Activated CD8-positive, alpha-beta T cell treated with anti-CD3 and anti-CD28 coated beads for 36 hours (primary cell): Measurements from ENCODE around the gene FSCN2. TPM values are rescaled to one million over a fixed set of nuclear protein-coding genes. Genes with fewer than 3 reads are reported as not detected.

Experiments used
- ATAC-seq: fragments of 200-7000 bp; cut with Tn5 transposase; one replicate; pipeline ENCODE4 v1.10.0; 2021; ENCODE audit warnings: mild to moderate bottlenecking, moderate library complexity
- CTCF ChIA-PET: fragments of 350-600 bp; sonication (Branson Sonifier 250); formaldehyde crosslinking; loops from one replicate; lab custom pipeline; 2021; ENCODE audit warnings: antibody characterized with exemption; lab: Charles Lee
- POLR2A ChIA-PET: fragments of 350-600 bp; sonication (Branson Sonifier 250); formaldehyde crosslinking; loops from one replicate; lab custom pipeline; 2021; ENCODE audit warnings: antibody characterized with exemption; lab: Charles Lee
- DNase-seq: peaks from one replicate; pipeline ENCODE4 v3.0.0-alpha.2; 2020
- H3K27ac Mint-ChIP-seq: one replicate; pipeline ENCODE4 v1.8.0; 2021; ENCODE audit warnings: mild to moderate bottlenecking, mixed read lengths
- H3K27me3 Mint-ChIP-seq: one replicate; pipeline ENCODE4 v1.8.0; 2021; ENCODE audit warnings: mixed read lengths
- H3K36me3 Mint-ChIP-seq: one replicate; pipeline ENCODE4 v1.8.0; 2021; ENCODE audit warnings: low read depth, mixed read lengths
- H3K4me1 Mint-ChIP-seq: one replicate; pipeline ENCODE4 v1.8.0; 2021; ENCODE audit warnings: low read depth, mixed read lengths
- H3K4me3 Mint-ChIP-seq: one replicate; pipeline ENCODE4 v1.8.0; 2021; ENCODE audit warnings: mild to moderate bottlenecking, moderate library complexity, mixed read lengths
- H3K9me3 Mint-ChIP-seq: one replicate; pipeline ENCODE4 v1.8.0; 2021; ENCODE audit warnings: mixed read lengths
- intact Hi-C: fragments of 100-400 bp; cut with micrococcal nuclease; formaldehyde crosslinking; loops from one replicate; pipeline ENCODE4 v1.10.0; 2022
- total RNA-seq, 2 experiments: library from RNA; stranded (reverse); gene quantifications; one replicate each; pipeline ENCODE4 v1.2.3, GENCODE V29; 2021
- TF ChIP-seq, protein P1 (sequence below): fragments of 200-600 bp; IDR thresholded peaks from one replicate; pipeline ENCODE4 v1.8.0; 2022; ENCODE audit warnings: antibody characterized with exemption, mild to moderate bottlenecking

The FSCN2 gene
- total RNA-seq, 2 experiments from 2014 or later, result 0.32 TPM; not detected in 1

- ChIA-PET POLR2A (interaction anchor here (1.4 kb wide), 1 partner anchor 12 kb away, joined by 3 read pairs; the partner anchor contains the start of gene FAAP100), CTCF (interaction anchor here (1.5 kb wide), 1 partner anchor 37 kb away, joined by 3 read pairs; no protein-coding TSS in a partner anchor)
- intact Hi-C loops, result no loop called here
- H3K4me3 Mint-ChIP-seq, result no peak overlapping the region
- ATAC-seq, result no peak
- peaks cover 19% of the 10 kb centered on the region for H3K36me3 Mint-ChIP-seq
- DNase-seq, result no peak
- H3K27me3 Mint-ChIP-seq, result no peaks in the 10 kb centered on the region
- no peak overlapping the region for H3K27ac Mint-ChIP-seq
- TF ChIP-seq, protein P1, sequence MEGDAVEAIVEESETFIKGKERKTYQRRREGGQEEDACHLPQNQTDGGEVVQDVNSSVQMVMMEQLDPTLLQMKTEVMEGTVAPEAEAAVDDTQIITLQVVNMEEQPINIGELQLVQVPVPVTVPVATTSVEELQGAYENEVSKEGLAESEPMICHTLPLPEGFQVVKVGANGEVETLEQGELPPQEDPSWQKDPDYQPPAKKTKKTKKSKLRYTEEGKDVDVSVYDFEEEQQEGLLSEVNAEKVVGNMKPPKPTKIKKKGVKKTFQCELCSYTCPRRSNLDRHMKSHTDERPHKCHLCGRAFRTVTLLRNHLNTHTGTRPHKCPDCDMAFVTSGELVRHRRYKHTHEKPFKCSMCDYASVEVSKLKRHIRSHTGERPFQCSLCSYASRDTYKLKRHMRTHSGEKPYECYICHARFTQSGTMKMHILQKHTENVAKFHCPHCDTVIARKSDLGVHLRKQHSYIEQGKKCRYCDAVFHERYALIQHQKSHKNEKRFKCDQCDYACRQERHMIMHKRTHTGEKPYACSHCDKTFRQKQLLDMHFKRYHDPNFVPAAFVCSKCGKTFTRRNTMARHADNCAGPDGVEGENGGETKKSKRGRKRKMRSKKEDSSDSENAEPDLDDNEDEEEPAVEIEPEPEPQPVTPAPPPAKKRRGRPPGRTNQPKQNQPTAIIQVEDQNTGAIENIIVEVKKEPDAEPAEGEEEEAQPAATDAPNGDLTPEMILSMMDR, result no peak
- H3K9me3 Mint-ChIP-seq, result no peaks in the 10 kb centered on the region
- H3K4me1 Mint-ChIP-seq, result peaks cover 3% of the 10 kb centered on the region
Measured at GRCh38 chr17:81563861-81564586, 35.8 kb downstream of the FSCN2 start.

DNA sequence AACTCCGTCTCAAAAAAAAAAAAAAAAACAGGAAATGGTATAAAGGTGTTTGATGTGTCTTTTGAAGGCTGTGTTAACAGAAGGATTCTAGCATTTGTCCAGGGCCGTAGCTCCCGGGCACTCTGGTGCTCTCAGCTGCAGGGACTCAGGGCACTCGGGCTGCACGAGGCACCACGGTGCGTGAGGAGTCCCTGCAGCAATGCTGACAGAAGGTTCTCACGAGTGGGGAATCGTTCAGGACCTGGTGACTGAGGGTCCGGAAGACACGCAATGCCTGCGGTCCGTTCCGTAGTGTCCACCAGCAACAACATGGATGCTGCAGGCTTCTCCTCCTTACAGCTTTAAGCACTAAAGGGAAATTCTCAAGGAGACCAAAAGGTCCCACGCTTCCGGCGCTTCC is 36.6 kb downstream of the FSCN2 start:
- ATAC-seq, result no peak
- CTCF ChIA-PET, result interaction anchor here (0.9 to 1.5 kb wide), 2 partner anchors 36 kb away, joined by 3 read pairs; no protein-coding TSS in a partner anchor
- no peak overlapping the region for H3K27ac Mint-ChIP-seq
- POLR2A ChIA-PET, result interaction anchor here (0.7 to 0.9 kb wide), 2 partner anchors 12 to 291 kb away, joined by 3 to 4 read pairs; partner anchors contain the start of gene FAAP100
- peaks cover 21% of the 10 kb centered on the region for H3K36me3 Mint-ChIP-seq
- H3K9me3 Mint-ChIP-seq, result no peaks in the 10 kb centered on the region
- no peak for DNase-seq
- TF ChIP-seq, protein P1, result no peak
- peaks cover 3% of the 10 kb centered on the region for H3K4me1 Mint-ChIP-seq
- H3K27me3 Mint-ChIP-seq, result no peaks in the 10 kb centered on the region
- intact Hi-C loops, result no loop called here
- H3K4me3 Mint-ChIP-seq, result no peak overlapping the region

DNA sequence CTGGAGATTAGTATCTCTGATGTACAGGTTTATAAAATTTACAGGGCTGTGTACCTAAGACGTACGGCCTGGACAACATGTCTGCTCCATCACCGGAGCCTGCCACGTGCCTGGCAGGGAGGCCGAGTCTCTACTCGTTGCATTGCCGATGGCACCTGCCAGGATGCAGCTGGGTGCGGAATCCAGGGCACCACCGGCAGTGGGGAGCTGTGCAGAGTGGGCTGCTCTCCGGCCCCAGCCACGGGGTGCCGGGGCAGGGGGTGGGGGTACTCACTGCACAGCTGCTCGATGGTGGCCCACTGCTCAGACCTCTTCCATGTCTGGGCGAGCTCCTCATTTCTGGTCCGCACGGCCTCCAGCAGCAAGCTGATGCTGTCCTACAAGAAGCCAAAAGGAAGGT is 37.1 kb downstream of the FSCN2 start:
- H3K27me3 Mint-ChIP-seq, result no peaks in the 10 kb centered on the region
- ATAC-seq (no peak), DNase-seq (no peak)
- peaks cover 3% of the 10 kb centered on the region for H3K4me1 Mint-ChIP-seq
- no peak overlapping the region for H3K27ac Mint-ChIP-seq
- TF ChIP-seq, protein P1, result no peak
- POLR2A ChIA-PET, result interaction anchor here (0.7 to 0.9 kb wide), 2 partner anchors 13 to 290 kb away, joined by 3 to 4 read pairs; partner anchors contain the start of gene FAAP100
- H3K36me3 Mint-ChIP-seq, result peaks cover 21% of the 10 kb centered on the region
- intact Hi-C loops, result no loop called here
- no peaks in the 10 kb centered on the region for H3K9me3 Mint-ChIP-seq
- CTCF ChIA-PET, result interaction anchor here (0.9 kb wide), 1 partner anchor 36 kb away, joined by 3 read pairs; no protein-coding TSS in a partner anchor
- no peak overlapping the region for H3K4me3 Mint-ChIP-seq

GRCh38 chr17:81566461-81567126 is 38.4 kb downstream of the FSCN2 start:
- intact Hi-C loops, result no loop called here
- no peaks in the 10 kb centered on the region for H3K4me1 Mint-ChIP-seq

More at GRCh38 chr17:81566461-81567126, 38.4 kb downstream of the FSCN2 start:
- DNase-seq (no peak), ATAC-seq (no peak)
- Mint-ChIP-seq H3K27me3 (no peaks in the 10 kb centered on the region), H3K9me3 (no peaks in the 10 kb centered on the region), H3K4me3 (no peak overlapping the region), H3K36me3 (peaks cover 16% of the 10 kb centered on the region), H3K27ac (no peak overlapping the region)
- ChIA-PET POLR2A (interaction anchor here (0.6 to 1.7 kb wide), 5 partner anchors 11 to 59 kb away, joined by 3 to 5 read pairs (median 3); partner anchors contain the start of gene FAAP100), CTCF (interaction anchor here (0.9 to 1.6 kb wide), 4 partner anchors 13 to 134 kb away, joined by 3 to 8 read pairs (median 3); partner anchors contain the start of gene FAAP100)
- TF ChIP-seq, protein P1, result no peak
